CD4-positive, alpha-beta T cell (primary cell): Measurements from ENCODE around the gene AGMO. TPM values are rescaled to one million over a fixed set of nuclear protein-coding genes. Genes with fewer than 3 reads are reported as not detected.
"Not testable (repeated sequence)": the region's sequence is repeated elsewhere in the genome, so short reads cannot be mapped to it uniquely, and the experiment has no call there.

Source experiments
- ATAC-seq: fragments of 200-7000 bp; cut with Tn5 transposase; one replicate; pipeline ENCODE4 v1.10.0; 2022; ENCODE audit warnings: mild to moderate bottlenecking; ENCODE audit not compliant: poor library complexity
- CTCF ChIA-PET: fragments of 350-600 bp; sonication (Branson Sonifier 250); formaldehyde crosslinking; loops from one replicate; lab custom pipeline; 2021; ENCODE audit warnings: antibody characterized with exemption, inconsistent platforms; lab: Charles Lee
- POLR2A ChIA-PET: fragments of 350-600 bp; sonication (Branson Sonifier 250); formaldehyde crosslinking; loops from one replicate; lab custom pipeline; 2021; ENCODE audit warnings: antibody characterized with exemption, inconsistent platforms; lab: Charles Lee
- DNase-seq, 14 experiments: peaks; one replicate each; pipeline ENCODE4 v3.0.0-alpha.2; 2013 to 2020; ENCODE audit warnings: mixed read lengths in 2 of 14
- H3K27ac ChIP-seq, 2 donors: one replicate each; pipeline versions ENCODE4 v1.5.1 to v1.7.0; 2013; ENCODE audit warnings: low read length in 2 of 2, low read depth in 1 of 2, mild to moderate bottlenecking in 1 of 2
- H3K27me3 ChIP-seq, 2 experiments: 1 replicate in 1 of 2; 2 replicates in 1 of 2; pipeline versions ENCODE4 v1.6.1 to v1.7.0; 2013; ENCODE audit warnings: low read length in 2 of 2, control low read depth in 1 of 2, mild to moderate bottlenecking in 1 of 2, moderate library complexity in 1 of 2; ENCODE audit not compliant: insufficient read depth in 2 of 2, control insufficient read depth in 1 of 2
- H3K36me3 ChIP-seq: one replicate; pipeline ENCODE4 v1.6.1; 2013; ENCODE audit warnings: low read length, control low read depth; ENCODE audit not compliant: insufficient read depth
- H3K4me1 ChIP-seq: one replicate; pipeline ENCODE4 v1.6.1; 2013; ENCODE audit warnings: low read length, control low read depth; ENCODE audit not compliant: insufficient read depth
- H3K4me3 ChIP-seq: one replicate; pipeline ENCODE4 v1.5.1; 2013; ENCODE audit warnings: mild to moderate bottlenecking, low read length, moderate library complexity
- H3K9me3 ChIP-seq, 2 experiments: 1 replicate in 1 of 2; 2 replicates in 1 of 2; pipeline versions ENCODE4 v1.6.1 to v1.7.0; 2013; ENCODE audit warnings: low read length in 2 of 2, mild to moderate bottlenecking in 2 of 2, control low read depth in 1 of 2, moderate library complexity in 1 of 2; ENCODE audit not compliant: control insufficient read depth in 1 of 2, insufficient read depth in 1 of 2
- H3K27ac Mint-ChIP-seq: one replicate; pipeline ENCODE4 v1.8.0; 2020; ENCODE audit warnings: mixed read lengths
- H3K27me3 Mint-ChIP-seq: one replicate; pipeline ENCODE4 v1.8.0; 2021; ENCODE audit warnings: mixed read lengths
- H3K36me3 Mint-ChIP-seq: one replicate; pipeline ENCODE4 v1.8.0; 2021; ENCODE audit warnings: low read depth, mixed read lengths
- H3K4me1 Mint-ChIP-seq: one replicate; pipeline ENCODE4 v1.8.0; 2021; ENCODE audit warnings: low read depth, mixed read lengths
- H3K4me3 Mint-ChIP-seq: one replicate; pipeline ENCODE4 v1.8.0; 2020; ENCODE audit warnings: mild to moderate bottlenecking, mixed read lengths
- H3K9me3 Mint-ChIP-seq: one replicate; pipeline ENCODE4 v1.8.0; 2020; ENCODE audit warnings: mixed read lengths
- intact Hi-C, 2 experiments: fragments of 100-400 bp; cut with DNase I in 1 of 2; cut with micrococcal nuclease in 1 of 2; formaldehyde crosslinking; loops; one replicate each; pipeline versions ENCODE4 v1.15.1 to v1.9.0; 2023 to 2025; cut with DNase I, micrococcal nuclease
- total RNA-seq, 174 experiments: library from RNA in 2 of 174; stranded (reverse) in 2 of 174; gene quantifications; one replicate each; pipeline ENCODE4 v1.2.3 and lab custom pipeline; 2021 to 2026
- TF ChIP-seq, protein P1 (sequence below): fragments of 200-600 bp; IDR thresholded peaks from one replicate; pipeline ENCODE4 v1.8.0; 2022; ENCODE audit warnings: antibody characterized with exemption, mild to moderate bottlenecking

The AGMO gene
- total RNA-seq, 2 experiments from 2014 or later: not detected

DNA sequence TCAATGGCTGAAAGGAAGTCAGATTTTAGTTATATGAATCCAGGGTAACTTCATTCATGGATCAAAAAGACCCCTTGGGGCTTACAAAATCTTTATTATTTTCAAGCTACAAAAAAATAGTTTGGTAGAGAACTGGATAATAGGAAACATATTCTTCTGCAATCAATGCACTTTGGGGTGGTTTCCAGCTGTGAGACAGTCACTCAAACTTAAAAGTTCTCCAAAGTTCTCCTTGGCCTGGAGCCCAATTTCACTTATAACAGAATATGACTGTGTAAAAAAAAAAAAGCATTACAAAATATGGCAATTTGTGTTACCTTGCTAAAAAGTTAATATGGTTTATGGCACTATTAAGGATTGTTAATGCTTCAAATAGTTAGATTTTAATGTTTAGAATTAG is 255.5 kb downstream of the AGMO start:
- POLR2A ChIA-PET: no interaction called here
- Mint-ChIP-seq H3K36me3 (no peaks in the 10 kb centered on the region), H3K4me1 (no peaks in the 10 kb centered on the region), H3K27ac (no peak overlapping the region), H3K27me3 (no peaks in the 10 kb centered on the region), H3K4me3 (no peak overlapping the region), H3K9me3 (no peaks in the 10 kb centered on the region)
- Histone ChIP-seq H3K4me3 (no peak overlapping the region), H3K27ac (no peak overlapping the region), H3K4me1 (no peaks in the 10 kb centered on the region), H3K36me3 (no peaks in the 10 kb centered on the region), H3K27me3 (no peaks in the 10 kb centered on the region), H3K9me3 (no peaks in the 10 kb centered on the region)
- CTCF ChIA-PET: no interaction called here
- TF ChIP-seq, protein P1, sequence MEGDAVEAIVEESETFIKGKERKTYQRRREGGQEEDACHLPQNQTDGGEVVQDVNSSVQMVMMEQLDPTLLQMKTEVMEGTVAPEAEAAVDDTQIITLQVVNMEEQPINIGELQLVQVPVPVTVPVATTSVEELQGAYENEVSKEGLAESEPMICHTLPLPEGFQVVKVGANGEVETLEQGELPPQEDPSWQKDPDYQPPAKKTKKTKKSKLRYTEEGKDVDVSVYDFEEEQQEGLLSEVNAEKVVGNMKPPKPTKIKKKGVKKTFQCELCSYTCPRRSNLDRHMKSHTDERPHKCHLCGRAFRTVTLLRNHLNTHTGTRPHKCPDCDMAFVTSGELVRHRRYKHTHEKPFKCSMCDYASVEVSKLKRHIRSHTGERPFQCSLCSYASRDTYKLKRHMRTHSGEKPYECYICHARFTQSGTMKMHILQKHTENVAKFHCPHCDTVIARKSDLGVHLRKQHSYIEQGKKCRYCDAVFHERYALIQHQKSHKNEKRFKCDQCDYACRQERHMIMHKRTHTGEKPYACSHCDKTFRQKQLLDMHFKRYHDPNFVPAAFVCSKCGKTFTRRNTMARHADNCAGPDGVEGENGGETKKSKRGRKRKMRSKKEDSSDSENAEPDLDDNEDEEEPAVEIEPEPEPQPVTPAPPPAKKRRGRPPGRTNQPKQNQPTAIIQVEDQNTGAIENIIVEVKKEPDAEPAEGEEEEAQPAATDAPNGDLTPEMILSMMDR: no peak
- ATAC-seq (no peak), DNase-seq (no peak)
- intact Hi-C loops: no loop called here

GRCh38 chr7:15305002-15305600 is 256.7 kb downstream of the AGMO start:
- POLR2A ChIA-PET: no interaction called here
- TF ChIP-seq, protein P1: no peak
- H3K4me1 Mint-ChIP-seq: no peaks in the 10 kb centered on the region

DNA sequence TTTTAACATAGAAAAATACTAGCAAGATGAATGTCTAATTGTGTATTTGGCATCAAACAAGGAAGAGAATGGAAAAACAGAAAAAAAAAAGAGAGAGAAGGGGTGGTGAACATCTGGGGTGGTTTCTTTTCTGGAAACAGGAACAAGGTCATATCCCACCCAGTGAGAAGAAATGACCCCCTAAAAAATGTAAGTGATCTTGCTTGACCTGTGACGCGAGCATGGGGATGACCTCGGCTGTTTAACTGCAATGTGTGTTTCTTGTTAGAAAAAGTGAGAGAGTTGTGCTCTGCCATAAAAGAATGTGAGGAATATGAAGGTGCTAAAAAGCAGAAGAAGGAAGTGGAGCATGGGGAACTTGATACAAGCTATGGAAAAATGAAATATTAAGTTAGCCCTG is 258.5 kb downstream of the AGMO start:
- no peaks in the 10 kb centered on the region for H3K36me3 Mint-ChIP-seq
- Histone ChIP-seq H3K4me3 (no peak overlapping the region), H3K9me3 (no peaks in the 10 kb centered on the region), H3K27me3 (no peaks in the 10 kb centered on the region), H3K4me1 (no peaks in the 10 kb centered on the region), H3K27ac (no peak overlapping the region), H3K36me3 (no peaks in the 10 kb centered on the region)
- no peak overlapping the region for H3K27ac Mint-ChIP-seq
- intact Hi-C loops: no loop called here
- ChIA-PET CTCF (no interaction called here), POLR2A (no interaction called here)
- TF ChIP-seq, protein P1: no peak
- DNase-seq (no peak), ATAC-seq (no peak)
- no peaks in the 10 kb centered on the region for H3K27me3 Mint-ChIP-seq
- no peak overlapping the region for H3K4me3 Mint-ChIP-seq
- no peaks in the 10 kb centered on the region for H3K4me1 Mint-ChIP-seq
- H3K9me3 Mint-ChIP-seq: no peaks in the 10 kb centered on the region

More at GRCh38 chr7:15305002-15305600, 256.7 kb downstream of the AGMO start:
- no peaks in the 10 kb centered on the region for H3K27me3 Mint-ChIP-seq
- H3K36me3 Mint-ChIP-seq: no peaks in the 10 kb centered on the region
- no peak overlapping the region for H3K27ac Mint-ChIP-seq
- Histone ChIP-seq H3K9me3 (no peaks in the 10 kb centered on the region), H3K27ac (no peak overlapping the region), H3K4me1 (no peaks in the 10 kb centered on the region), H3K36me3 (no peaks in the 10 kb centered on the region), H3K4me3 (no peak overlapping the region), H3K27me3 (no peaks in the 10 kb centered on the region)
- H3K9me3 Mint-ChIP-seq: no peaks in the 10 kb centered on the region
- DNase-seq (no peak), ATAC-seq (no peak)
- intact Hi-C loops: no loop called here
- CTCF ChIA-PET: no interaction called here
- H3K4me3 Mint-ChIP-seq: no peak overlapping the region

- CTCF ChIA-PET: not testable (repeated sequence)
These were observed 260.8 kb downstream of the AGMO start for GRCh38 chr7:15300986-15301385.

More at GRCh38 chr7:15300986-15301385, 260.8 kb downstream of the AGMO start:
- H3K4me1 ChIP-seq, H3K36me3 ChIP-seq, DNase-seq, H3K4me3 Mint-ChIP-seq, H3K27me3 ChIP-seq, H3K27ac Mint-ChIP-seq, H3K4me3 ChIP-seq, H3K27me3 Mint-ChIP-seq, intact Hi-C loops, ATAC-seq, H3K9me3 ChIP-seq, H3K36me3 Mint-ChIP-seq, H3K9me3 Mint-ChIP-seq, H3K4me1 Mint-ChIP-seq, POLR2A ChIA-PET, H3K27ac ChIP-seq: not testable (repeated sequence)
